MCF 10A (cell line): Measurements from ENCODE around the gene BRF1. TPM values are rescaled to one million over a fixed set of nuclear protein-coding genes. Genes with fewer than 3 reads are reported as not detected.
"Not testable (repeated sequence)": the region's sequence is repeated elsewhere in the genome, so short reads cannot be mapped to it uniquely, and the experiment has no call there.

Source experiments
- BruUV-seq: library from RNA; stranded (reverse); fragments of 400-500 nt; replicated peaks from 2 replicates; lab custom pipeline; 2021; lab: Mats Ljungman, UMichigan
- CTCF ChIA-PET: fragments of 300-600 bp; sonication (Branson Sonifier 250); formaldehyde crosslinking; extraction: SDS; loops from one replicate; lab custom pipeline; 2021; ENCODE audit warnings: antibody characterized with exemption, inconsistent platforms; lab: Yijun Ruan, JAX
- POLR2A ChIA-PET: fragments of 300-600, 350-650 bp; sonication (Branson Sonifier 250); formaldehyde crosslinking; extraction: SDS; loops from one replicate; lab custom pipeline; 2020; ENCODE audit warnings: antibody characterized with exemption, inconsistent platforms; lab: Yijun Ruan, JAX
- DNase-seq: peaks from one replicate; pipeline ENCODE4 v3.0.0-alpha.2; 2018; ENCODE audit not compliant: unreplicated experiment
- H3K27ac Mint-ChIP-seq: one replicate; pipeline ENCODE4 v1.8.0; 2022; ENCODE audit warnings: mild to moderate bottlenecking, low read depth, mixed read lengths; ENCODE audit not compliant: unreplicated experiment
- H3K27me3 Mint-ChIP-seq: one replicate; pipeline ENCODE4 v1.8.0; 2022; ENCODE audit warnings: mixed read lengths; ENCODE audit not compliant: insufficient read depth, unreplicated experiment
- H3K36me3 Mint-ChIP-seq: one replicate; pipeline ENCODE4 v1.8.0; 2022; ENCODE audit warnings: mild to moderate bottlenecking, moderate library complexity, mixed read lengths; ENCODE audit not compliant: insufficient read depth, unreplicated experiment
- H3K4me1 Mint-ChIP-seq: one replicate; pipeline ENCODE4 v1.8.0; 2022; ENCODE audit warnings: mixed read lengths; ENCODE audit not compliant: insufficient read depth, unreplicated experiment
- H3K4me3 Mint-ChIP-seq: one replicate; pipeline ENCODE4 v1.8.0; 2022; ENCODE audit warnings: mild to moderate bottlenecking, moderate library complexity, mixed read lengths; ENCODE audit not compliant: unreplicated experiment
- H3K9me3 Mint-ChIP-seq: one replicate; pipeline ENCODE4 v1.8.0; 2022; ENCODE audit warnings: mixed read lengths; ENCODE audit not compliant: unreplicated experiment
- intact Hi-C: fragments of 100-400 bp; cut with micrococcal nuclease; formaldehyde crosslinking; loops from 2 replicates; pipeline ENCODE4 v1.14.1; 2022
- total RNA-seq: library from RNA; stranded (reverse); gene quantifications from 2 replicates; pipeline ENCODE4 v1.2.3, GENCODE V29; 2022
- TF ChIP-seq, protein P1 (sequence below): fragments of 200-600 bp; IDR thresholded peaks from one replicate; pipeline ENCODE4 v1.8.0; 2022; ENCODE audit warnings: antibody characterized with exemption, mild to moderate bottlenecking; ENCODE audit not compliant: unreplicated experiment

BRF1 gene
- total RNA-seq, 1 experiment from 2014 or later = 30.7 TPM

- TF ChIP-seq, protein P1, sequence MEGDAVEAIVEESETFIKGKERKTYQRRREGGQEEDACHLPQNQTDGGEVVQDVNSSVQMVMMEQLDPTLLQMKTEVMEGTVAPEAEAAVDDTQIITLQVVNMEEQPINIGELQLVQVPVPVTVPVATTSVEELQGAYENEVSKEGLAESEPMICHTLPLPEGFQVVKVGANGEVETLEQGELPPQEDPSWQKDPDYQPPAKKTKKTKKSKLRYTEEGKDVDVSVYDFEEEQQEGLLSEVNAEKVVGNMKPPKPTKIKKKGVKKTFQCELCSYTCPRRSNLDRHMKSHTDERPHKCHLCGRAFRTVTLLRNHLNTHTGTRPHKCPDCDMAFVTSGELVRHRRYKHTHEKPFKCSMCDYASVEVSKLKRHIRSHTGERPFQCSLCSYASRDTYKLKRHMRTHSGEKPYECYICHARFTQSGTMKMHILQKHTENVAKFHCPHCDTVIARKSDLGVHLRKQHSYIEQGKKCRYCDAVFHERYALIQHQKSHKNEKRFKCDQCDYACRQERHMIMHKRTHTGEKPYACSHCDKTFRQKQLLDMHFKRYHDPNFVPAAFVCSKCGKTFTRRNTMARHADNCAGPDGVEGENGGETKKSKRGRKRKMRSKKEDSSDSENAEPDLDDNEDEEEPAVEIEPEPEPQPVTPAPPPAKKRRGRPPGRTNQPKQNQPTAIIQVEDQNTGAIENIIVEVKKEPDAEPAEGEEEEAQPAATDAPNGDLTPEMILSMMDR = no peak
- DNase-seq = peak; percentile 69
- H3K9me3 Mint-ChIP-seq = no peaks in the 10 kb centered on the region
- CTCF ChIA-PET = interaction anchor here (0.7 kb wide), 1 partner anchor 346 kb away, joined by 4 read pairs; no protein-coding TSS in a partner anchor
- no peaks in the 10 kb centered on the region for H3K27me3 Mint-ChIP-seq
- peaks cover 14% of the 10 kb centered on the region for H3K4me1 Mint-ChIP-seq
- POLR2A ChIA-PET = interaction anchor here (0.6 kb wide), 1 partner anchor 14 kb away, joined by 3 read pairs; no protein-coding TSS in a partner anchor
- intact Hi-C loops = no loop called here
- H3K4me3 Mint-ChIP-seq = no peak overlapping the region
- H3K27ac Mint-ChIP-seq = peak overlapping the region; percentile 84
- no TSS peak for BruUV-seq
- H3K36me3 Mint-ChIP-seq = no peaks in the 10 kb centered on the region
These were observed 29.7 kb upstream of the BRF1 start for GRCh38 chr14:105330491-105330895.

- peaks cover 14% of the 10 kb centered on the region for H3K4me1 Mint-ChIP-seq
- no peak for DNase-seq
- no peaks in the 10 kb centered on the region for H3K27me3 Mint-ChIP-seq
- H3K27ac Mint-ChIP-seq = no peak overlapping the region
- H3K36me3 Mint-ChIP-seq = no peaks in the 10 kb centered on the region
- H3K9me3 Mint-ChIP-seq = no peaks in the 10 kb centered on the region
- CTCF ChIA-PET = interaction anchor here (0.7 to 1.0 kb wide), 2 partner anchors 54 to 126 kb away, joined by 3 read pairs; no protein-coding TSS in a partner anchor
- POLR2A ChIA-PET = no interaction called here
- BruUV-seq = no TSS peak
- TF ChIP-seq, protein P1 = no peak
- intact Hi-C loops = no loop called here
- no peak overlapping the region for H3K4me3 Mint-ChIP-seq
These were observed 28.8 kb upstream of the BRF1 start for GRCh38 chr14:105329411-105330150.

DNA sequence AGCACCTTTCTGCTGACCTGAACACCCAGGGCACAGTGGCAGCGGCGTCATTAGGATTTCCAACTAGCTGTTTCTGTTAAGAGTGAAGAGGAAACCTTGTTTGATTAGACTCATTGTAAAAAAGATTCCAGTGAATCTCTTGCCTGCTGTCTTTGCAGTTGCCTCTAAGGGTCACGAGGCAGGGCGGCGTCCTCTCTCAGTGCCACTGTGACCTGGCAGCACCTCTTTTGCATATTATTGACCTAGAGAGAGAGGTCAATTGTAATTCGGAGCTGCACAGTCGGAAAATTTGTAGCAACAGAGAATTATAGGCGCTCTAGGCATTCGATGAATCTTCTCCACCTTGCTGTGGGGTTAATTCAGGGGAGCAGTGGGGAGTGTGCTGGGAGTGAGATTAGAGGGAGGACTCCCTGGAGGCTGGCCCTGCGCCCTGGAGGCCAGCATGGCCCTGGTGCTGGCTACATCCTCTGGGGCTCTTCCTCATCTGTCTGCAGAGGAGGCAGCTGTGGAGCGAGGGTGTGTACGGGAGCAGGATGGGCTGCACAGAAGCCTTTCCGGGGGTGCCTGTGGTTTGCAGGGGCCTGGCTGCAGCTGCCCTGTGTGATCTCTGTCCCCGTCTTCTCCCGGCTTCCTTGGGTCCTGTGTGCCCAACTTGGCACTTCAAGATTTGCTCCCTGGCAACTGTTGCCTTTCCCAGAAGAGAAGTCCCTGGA lies 28.0 kb upstream of the BRF1 start:
- ChIA-PET CTCF (no interaction called here), POLR2A (no interaction called here)
- peaks cover 14% of the 10 kb centered on the region for H3K4me1 Mint-ChIP-seq
- BruUV-seq = no TSS peak
- no peak for DNase-seq
- intact Hi-C loops = no loop called here
- no peaks in the 10 kb centered on the region for H3K36me3 Mint-ChIP-seq
- TF ChIP-seq, protein P1 = no peak
- H3K27ac Mint-ChIP-seq = no peak overlapping the region
- no peak overlapping the region for H3K4me3 Mint-ChIP-seq
- no peaks in the 10 kb centered on the region for H3K27me3 Mint-ChIP-seq
- no peaks in the 10 kb centered on the region for H3K9me3 Mint-ChIP-seq

DNA sequence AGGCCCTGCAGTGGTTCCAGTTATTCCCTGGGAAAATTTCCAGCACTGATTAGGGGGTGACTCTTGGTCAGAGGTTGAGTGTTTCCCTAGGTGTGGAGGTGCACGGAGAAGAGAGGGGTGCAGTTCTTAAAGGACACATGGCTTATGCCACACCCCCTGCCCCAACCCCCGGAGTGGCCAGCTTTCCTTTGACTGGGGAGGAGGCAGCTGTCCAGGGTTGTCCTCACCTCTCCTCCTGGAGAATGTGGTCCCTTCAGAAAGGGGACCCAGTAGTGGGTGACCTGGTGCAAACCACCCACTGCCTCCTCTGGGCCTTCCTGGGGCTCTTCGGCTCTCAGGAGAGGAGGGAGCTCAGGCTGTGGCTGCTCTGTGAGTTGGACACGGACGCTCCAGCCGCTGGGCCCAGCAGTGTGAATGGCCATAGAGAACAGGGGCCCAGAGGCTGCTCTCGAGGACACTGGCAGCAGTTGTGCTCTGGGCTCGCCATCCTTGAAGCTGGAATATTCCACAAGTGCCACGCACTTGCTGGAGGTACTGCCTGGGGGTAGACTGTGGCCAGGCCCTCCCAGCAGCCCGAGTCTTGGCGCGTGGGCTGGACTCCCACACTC lies 27.4 kb upstream of the BRF1 start:
- intact Hi-C loops = no loop called here
- BruUV-seq = no TSS peak
- ChIA-PET POLR2A (no interaction called here), CTCF (interaction anchor here (0.5 kb wide), 1 partner anchor 200 kb away, joined by 3 read pairs; no protein-coding TSS in a partner anchor)
- H3K4me3 Mint-ChIP-seq = no peak overlapping the region
- peaks cover 18% of the 10 kb centered on the region for H3K4me1 Mint-ChIP-seq
- no peak overlapping the region for H3K27ac Mint-ChIP-seq
- TF ChIP-seq, protein P1 = no peak
- no peaks in the 10 kb centered on the region for H3K36me3 Mint-ChIP-seq
- no peaks in the 10 kb centered on the region for H3K9me3 Mint-ChIP-seq
- H3K27me3 Mint-ChIP-seq = no peaks in the 10 kb centered on the region
- DNase-seq = no peak

GRCh38 chr14:105327695-105328045 lies 26.9 kb upstream of the BRF1 start:
- H3K27me3 Mint-ChIP-seq, H3K36me3 Mint-ChIP-seq, H3K27ac Mint-ChIP-seq, H3K4me3 Mint-ChIP-seq, intact Hi-C loops, H3K9me3 Mint-ChIP-seq, DNase-seq, BruUV-seq, POLR2A ChIA-PET: not testable (repeated sequence)
- CTCF ChIA-PET = interaction anchor here (0.5 kb wide), 1 partner anchor 200 kb away, joined by 3 read pairs; no protein-coding TSS in a partner anchor
- H3K4me1 Mint-ChIP-seq = peaks cover 22% of the 10 kb centered on the region
